Pancreas (tissue), 10 donors: Measurements from ENCODE around the gene EXOC6. TPM values are rescaled to one million over a fixed set of nuclear protein-coding genes. Genes with fewer than 3 reads are reported as not detected.
"Not testable (repeated sequence)": the region's sequence is repeated elsewhere in the genome, so short reads cannot be mapped to it uniquely, and the experiment has no call there.

Source experiments
- ATAC-seq, 4 donors: fragments of 200-7000 bp; cut with Tn5 transposase; one replicate each; pipeline versions ENCODE4 v1.8.0 to v1.9.1; 2020; ENCODE audit warnings: mild to moderate bottlenecking in 4 of 4, moderate library complexity in 4 of 4
- DNase-seq, 6 donors: peaks; one replicate each; pipeline ENCODE4 v3.0.0-alpha.2; 2020
- FAIRE-seq: peaks from 2 replicates; lab custom pipeline; 2012; peaks lifted over from hg19 to GRCh38; lab: Jason Lieb, UNC
- H3K27ac ChIP-seq, 4 donors: fragments of 200-600 bp; sonication (generic); 1 replicate in 3 of 4; 2 replicates in 1 of 4; pipeline versions ENCODE4 v1.5.0 to v1.8.0; 2020
- H3K27me3 ChIP-seq, 4 donors: fragments of 200-600 bp; one replicate each; pipeline ENCODE4 v1.8.0; 2021
- H3K36me3 ChIP-seq, 3 donors: fragments of 200-600 bp; sonication (generic) in 1 of 3; one replicate each; pipeline versions ENCODE4 v1.5.0 to v1.8.0; 2020 to 2021
- H3K4me1 ChIP-seq, 3 donors: fragments of 200-600 bp; one replicate each; pipeline ENCODE4 v1.8.0; 2021
- H3K4me3 ChIP-seq, 4 donors: fragments of 200-600 bp; sonication (generic) in 2 of 4; one replicate each; pipeline versions ENCODE4 v1.5.0 to v1.8.0; 2020 to 2021
- H3K9me3 ChIP-seq, 4 donors: fragments of 200-600 bp; one replicate each; pipeline ENCODE4 v1.8.0; 2021
- CTCF ChIP-seq, 4 donors: fragments of 200-600 bp; sonication (generic) in 3 of 4; IDR thresholded peaks; one replicate each; pipeline versions ENCODE4 v1.5.0 to v1.8.0; 2021; ENCODE audit warnings: antibody characterized with exemption in 4 of 4
- WGBS, 2 donors: extraction: QIAGEN DNeasy Blood & Tissue Kit; methylation state at CpG; one replicate each; pipeline ENCODE4 v1.1.7; 2013; 5-methylcytosine and 5-hydroxymethylcytosine counted together
- intact Hi-C, 3 donors: fragments of 100-400 bp; cut with DNase I; formaldehyde crosslinking; loops; one replicate each; pipeline versions ENCODE4 v1.11.1 to v1.14.2; 2022
- polyA plus RNA-seq, 2 donors: library from polyadenylated mRNA; stranded (reverse); fragments of 200-250 nt; gene quantifications; one replicate each; pipeline ENCODE4 v1.2.3, GENCODE V29; 2013
- total RNA-seq, 6 donors: library from RNA; stranded (reverse); fragmentation: NEBNext Ultra II Directional in 4 of 6; extraction: Animal tissue kit (Norgen Biotek cat#: 25700) in 4 of 6; gene quantifications; one replicate each; pipeline versions ENCODE4 v1.2.1 to v1.2.4, GENCODE V29; 2021 to 2023
- donor health status: healthy with polysubstance abuse.
- donor health status: DM: no; HTN: no; CAD: no; lungs with moderate emphysema.
- donor health status: DM: no; HTN: no; CAD: no.
- donor health status: control.
- donor health status: control.
- donor health status: Bipolar disorder and iron deficiency.
- donor health status: DM: yes; HTN: yes; CAD: no.
- donor health status: DM: no; HTN: no; CAD: no.
- donor health status: DM: no; HTN: no; CAD: no.
- donor health status: DM: yes; HTN: yes; CAD: no.

Gene EXOC6
- total and polyA plus RNA-seq, 8 donors, result 4.2 to 10.3 (median 7.3) TPM

DNA sequence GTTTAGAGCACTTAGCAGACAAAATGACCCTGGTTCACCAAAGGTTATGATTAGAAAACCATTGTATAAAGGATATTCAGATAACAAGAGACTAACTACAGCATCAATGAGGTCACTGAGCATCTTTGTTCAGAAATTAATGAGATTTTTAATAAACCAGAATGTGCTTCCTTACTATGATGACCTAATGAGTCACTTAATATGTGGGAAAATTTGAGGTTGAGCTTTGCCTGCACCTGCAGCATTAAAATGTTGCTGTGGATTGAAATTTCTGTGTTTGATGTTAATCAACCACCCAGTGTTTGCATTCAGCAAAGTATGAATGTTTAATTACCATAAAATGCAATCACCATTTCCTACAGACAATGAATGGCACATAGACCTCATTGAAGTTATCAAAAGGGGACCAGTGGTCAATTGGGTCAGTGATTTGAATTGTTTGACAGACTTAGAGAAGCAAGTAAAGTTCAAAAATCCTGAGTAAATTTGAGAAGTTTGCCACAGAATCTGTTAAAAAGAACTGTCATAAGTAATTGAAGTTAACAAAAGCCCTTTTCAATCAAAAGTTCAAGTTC, 45.8 kb downstream of the EXOC6 start:
- FAIRE-seq, result no peak
- H3K36me3 ChIP-seq, result no peaks in the 10 kb centered on the region
- ATAC-seq, result no peak

GRCh38 chr10:92897916-92898315, 49.6 kb downstream of the EXOC6 start:
- Histone ChIP-seq H3K27ac (no peak overlapping the region), H3K4me1 (peaks cover 0 to 2% (median 0%) of the 10 kb centered on the region in 3 donors), H3K27me3 (no peaks in the 10 kb centered on the region), H3K9me3 (no peaks in the 10 kb centered on the region), H3K4me3 (no peak overlapping the region), H3K36me3 (no peaks in the 10 kb centered on the region)
- DNase-seq (no peak), FAIRE-seq (no peak), ATAC-seq (no peak)
- 89 to 91% methylated on average over 5 of the region's 5 CpGs for WGBS, 2 donors
- intact Hi-C loops, result no loop called here
- no peak for TF ChIP-seq CTCF (IDR thresholded peaks at IDR 0.05)

More for the DNA sequence above, 45.8 kb downstream of the EXOC6 start:
- no peak for TF ChIP-seq CTCF (IDR thresholded peaks at IDR 0.05)
- Histone ChIP-seq H3K4me3 (no peak overlapping the region), H3K27ac (no peak overlapping the region), H3K27me3 (no peaks in the 10 kb centered on the region), H3K4me1 (peaks cover 0 to 12% (median 0%) of the 10 kb centered on the region in 3 donors), H3K9me3 (no peaks in the 10 kb centered on the region)
- DNase-seq, result no peak
- intact Hi-C loops, result no loop called here

DNA sequence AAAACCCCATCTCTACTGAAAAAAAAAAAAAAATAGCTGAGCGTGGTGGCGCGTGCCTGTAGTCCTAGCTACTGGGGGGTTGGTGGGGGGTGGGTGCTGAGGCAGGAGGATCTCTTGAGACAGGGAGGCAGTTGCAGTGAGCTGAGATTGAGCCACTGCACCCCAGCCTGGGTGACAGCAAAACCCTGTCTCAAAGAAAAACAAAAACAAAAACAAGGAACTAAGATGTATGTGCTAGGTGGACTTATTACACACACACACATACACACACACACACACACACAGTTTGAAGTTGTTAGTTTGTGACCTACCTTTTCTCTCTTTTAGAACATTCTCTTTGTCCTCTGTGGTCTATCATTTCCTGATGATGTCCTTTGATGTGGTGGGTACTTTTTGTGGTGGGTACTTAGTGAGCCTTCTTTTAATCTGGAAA, 53.5 kb downstream of the EXOC6 start:
- TF ChIP-seq CTCF (IDR thresholded peaks at IDR 0.05), result no peak
- Histone ChIP-seq H3K27me3 (no peaks in the 10 kb centered on the region), H3K4me3 (no peak overlapping the region), H3K27ac (no peak overlapping the region), H3K4me1 (no peaks in the 10 kb centered on the region), H3K9me3 (no peaks in the 10 kb centered on the region), H3K36me3 (no peaks in the 10 kb centered on the region)
- intact Hi-C loops, result no loop called here
- ATAC-seq, result no peak
- DNase-seq, result no peak
- WGBS, 2 donors, result 90 to 99% methylated on average over 3 of the region's 3 CpGs
- FAIRE-seq, result no peak

GRCh38 chr10:92903633-92904032, 55.3 kb downstream of the EXOC6 start:
- Histone ChIP-seq H3K9me3 (no peaks in the 10 kb centered on the region), H3K36me3 (no peaks in the 10 kb centered on the region), H3K27me3 (no peaks in the 10 kb centered on the region), H3K4me3 (no peak overlapping the region), H3K4me1 (no peaks in the 10 kb centered on the region), H3K27ac (no peak overlapping the region)
- no peak for TF ChIP-seq CTCF (IDR thresholded peaks at IDR 0.05)
- no peak for FAIRE-seq
- no peak for ATAC-seq
- DNase-seq, result no peak
- WGBS, 2 donors, result 74 to 94% methylated on average over 1 of the region's 1 CpG
- intact Hi-C loops, result no loop called here

GRCh38 chr10:92907280-92907679, 59.0 kb downstream of the EXOC6 start:
- TF ChIP-seq CTCF (IDR thresholded peaks at IDR 0.05), result no peak
- no peaks in the 10 kb centered on the region for H3K9me3 ChIP-seq
- no peak for DNase-seq
- 99% methylated on average over 4 of the region's 4 CpGs for WGBS, 2 donors
- no peak for ATAC-seq
- H3K4me1 ChIP-seq, result no peaks in the 10 kb centered on the region
- H3K4me3 ChIP-seq, result no peak overlapping the region
- intact Hi-C loops, result no loop called here
- H3K27ac ChIP-seq, result no peak overlapping the region
- no peak for FAIRE-seq
- H3K36me3 ChIP-seq, result no peaks in the 10 kb centered on the region
- no peaks in the 10 kb centered on the region for H3K27me3 ChIP-seq

DNA sequence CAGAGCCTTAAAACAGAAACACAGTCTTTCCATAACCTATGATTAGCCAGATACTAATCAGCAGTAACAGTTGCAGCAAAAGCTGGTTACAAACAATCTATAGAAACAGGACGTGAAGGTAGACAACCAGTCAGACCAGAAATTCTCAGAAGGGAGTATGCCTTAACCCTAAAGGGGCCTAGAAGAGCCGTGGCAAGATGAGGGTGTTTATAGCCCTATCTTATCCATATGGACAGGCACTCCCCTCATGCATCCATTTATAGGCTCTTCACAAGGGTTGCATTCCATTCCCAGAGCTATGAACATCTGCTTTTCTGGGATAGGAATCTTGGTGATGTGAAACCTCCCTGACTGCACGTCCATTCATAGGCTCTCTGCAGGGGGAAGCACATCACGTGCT, 64.3 kb downstream of the EXOC6 start:
- intact Hi-C loops, H3K36me3 ChIP-seq, H3K9me3 ChIP-seq, H3K27me3 ChIP-seq, FAIRE-seq, H3K27ac ChIP-seq, H3K4me1 ChIP-seq, ATAC-seq, DNase-seq, H3K4me3 ChIP-seq: not testable (repeated sequence)
- WGBS, 2 donors, result 75 to 81% methylated on average over 3 to 4 of the region's 4 CpGs
